Dendritic cell treated with granulocyte-macrophage colony-stimulating factor and Interleukin-4, amounts not matched to agents 40 ng/mL and 50 ng/mL, for 4 days (primary cell): ENCODE results near the gene CCL26.
"Not testable (repeated sequence)": the region's sequence is repeated elsewhere in the genome, so short reads cannot be mapped to it uniquely, and the experiment has no call there.

Experiments used
- H3K27ac Mint-ChIP-seq: one replicate; pipeline ENCODE4 v1.8.0; 2022; ENCODE audit warnings: mild to moderate bottlenecking, mixed read lengths
- H3K27me3 Mint-ChIP-seq: one replicate; pipeline ENCODE4 v1.8.0; 2022; ENCODE audit warnings: mild to moderate bottlenecking, mixed read lengths
- H3K36me3 Mint-ChIP-seq: one replicate; pipeline ENCODE4 v1.8.0; 2022; ENCODE audit warnings: low read depth, mixed read lengths
- H3K4me1 Mint-ChIP-seq: one replicate; pipeline ENCODE4 v1.8.0; 2022; ENCODE audit warnings: low read depth, mixed read lengths
- H3K4me3 Mint-ChIP-seq: one replicate; pipeline ENCODE4 v1.8.0; 2022; ENCODE audit warnings: mild to moderate bottlenecking, moderate library complexity, mixed read lengths
- H3K9me3 Mint-ChIP-seq: one replicate; pipeline ENCODE4 v1.8.0; 2022; ENCODE audit warnings: mixed read lengths
- intact Hi-C: fragments of 100-400 bp; cut with micrococcal nuclease; formaldehyde crosslinking; loops from one replicate; pipeline ENCODE4 v1.15.0; 2022

The CCL26 gene

GRCh38 chr7:75779035-75779434, 7.0 kb upstream of the CCL26 start:
- intact Hi-C loops, result loop anchor here (5.0 kb wide), 1 partner anchor 243 kb away; no protein-coding TSS in a partner anchor
- H3K4me1 Mint-ChIP-seq, result peaks cover 55% of the 10 kb centered on the region
- H3K27ac Mint-ChIP-seq, result peak overlapping the region; percentile 50
- not testable (repeated sequence) for H3K36me3 Mint-ChIP-seq, H3K4me3 Mint-ChIP-seq, H3K9me3 Mint-ChIP-seq
- peaks cover 42% of the 10 kb centered on the region for H3K27me3 Mint-ChIP-seq

- H3K27ac Mint-ChIP-seq, result no peak overlapping the region
- peaks cover 24% of the 10 kb centered on the region for H3K27me3 Mint-ChIP-seq
- no peaks in the 10 kb centered on the region for H3K36me3 Mint-ChIP-seq
- intact Hi-C loops, result loop anchor here (5.0 kb wide), 1 partner anchor 246 kb away; no protein-coding TSS in a partner anchor
- H3K4me3 Mint-ChIP-seq, result no peak overlapping the region
- no peaks in the 10 kb centered on the region for H3K9me3 Mint-ChIP-seq
- H3K4me1 Mint-ChIP-seq, result peaks cover 72% of the 10 kb centered on the region
These were observed 4.4 kb upstream of the CCL26 start for GRCh38 chr7:75776295-75776971.

- H3K4me3 Mint-ChIP-seq, H3K9me3 Mint-ChIP-seq, H3K27me3 Mint-ChIP-seq, intact Hi-C loops: not testable (repeated sequence)
- Mint-ChIP-seq H3K4me1 (peaks cover 68% of the 10 kb centered on the region), H3K36me3 (peaks cover 21% of the 10 kb centered on the region), H3K27ac (peak overlapping the region; percentile 91)
These were observed 1.9 kb upstream of the CCL26 start for GRCh38 chr7:75773958-75774357.

GRCh38 chr7:75771224-75771623, 787 bp downstream of the CCL26 start:
- Mint-ChIP-seq H3K27me3 (no peaks in the 10 kb centered on the region), H3K4me1 (peaks cover 61% of the 10 kb centered on the region), H3K27ac (peak overlapping the region; percentile 91), H3K9me3 (no peaks in the 10 kb centered on the region), H3K36me3 (peaks cover 21% of the 10 kb centered on the region), H3K4me3 (peak overlapping the region; percentile 68)
- intact Hi-C loops, result no loop called here

GRCh38 chr7:75762350-75762917, 9.6 kb downstream of the CCL26 start:
- Mint-ChIP-seq H3K27ac (peak overlapping the region; percentile 31), H3K9me3 (no peaks in the 10 kb centered on the region), H3K27me3 (no peaks in the 10 kb centered on the region), H3K4me1 (peaks cover 9% of the 10 kb centered on the region), H3K36me3 (no peaks in the 10 kb centered on the region), H3K4me3 (no peak overlapping the region)
- intact Hi-C loops, result loop anchor here (5.0 kb wide), 2 partner anchors 35 to 260 kb away; no protein-coding TSS in a partner anchor

- not testable (repeated sequence) for H3K4me1 Mint-ChIP-seq, H3K36me3 Mint-ChIP-seq, H3K9me3 Mint-ChIP-seq, H3K4me3 Mint-ChIP-seq, H3K27me3 Mint-ChIP-seq
- intact Hi-C loops, result loop anchor here (5.0 kb wide), 2 partner anchors 34 to 260 kb away; no protein-coding TSS in a partner anchor
- H3K27ac Mint-ChIP-seq, result peak overlapping the region; percentile 31
These were observed 10.2 kb downstream of the CCL26 start for GRCh38 chr7:75761801-75762200.

- Mint-ChIP-seq H3K27ac (no peak overlapping the region), H3K4me3 (no peak overlapping the region)
- intact Hi-C loops, result loop anchor here (10.0 kb wide), 1 partner anchor 84 kb away; no protein-coding TSS in a partner anchor
These were observed 13.5 kb downstream of the CCL26 start for GRCh38 chr7:75758491-75758890.

GRCh38 chr7:75757860-75758259, 14.2 kb downstream of the CCL26 start:
- Mint-ChIP-seq H3K4me1 (peaks cover 9% of the 10 kb centered on the region), H3K9me3 (no peaks in the 10 kb centered on the region), H3K27ac (no peak overlapping the region)

More at GRCh38 chr7:75758491-75758890, 13.5 kb downstream of the CCL26 start:
- Mint-ChIP-seq H3K9me3 (no peaks in the 10 kb centered on the region), H3K27me3 (no peaks in the 10 kb centered on the region), H3K36me3 (no peaks in the 10 kb centered on the region), H3K4me1 (peaks cover 9% of the 10 kb centered on the region)

GRCh38 chr7:75756991-75757676, 14.9 kb downstream of the CCL26 start:
- Mint-ChIP-seq H3K27me3 (no peaks in the 10 kb centered on the region), H3K36me3 (no peaks in the 10 kb centered on the region), H3K9me3 (no peaks in the 10 kb centered on the region), H3K4me1 (peaks cover 4% of the 10 kb centered on the region), H3K4me3 (no peak overlapping the region), H3K27ac (no peak overlapping the region)
- intact Hi-C loops, result loop anchor here (10.0 kb wide), 1 partner anchor 82 kb away; no protein-coding TSS in a partner anchor

More at GRCh38 chr7:75757860-75758259, 14.2 kb downstream of the CCL26 start:
- intact Hi-C loops, result loop anchor here (10.0 kb wide), 1 partner anchor 83 kb away; no protein-coding TSS in a partner anchor
- no peak overlapping the region for H3K4me3 Mint-ChIP-seq
- no peaks in the 10 kb centered on the region for H3K27me3 Mint-ChIP-seq
- no peaks in the 10 kb centered on the region for H3K36me3 Mint-ChIP-seq

GRCh38 chr7:75756206-75756990, 15.6 kb downstream of the CCL26 start:
- Mint-ChIP-seq H3K4me3 (no peak overlapping the region), H3K4me1 (no peaks in the 10 kb centered on the region), H3K27me3 (no peaks in the 10 kb centered on the region), H3K9me3 (no peaks in the 10 kb centered on the region), H3K36me3 (no peaks in the 10 kb centered on the region), H3K27ac (no peak overlapping the region)
- intact Hi-C loops, result loop anchor here (10.0 kb wide), 1 partner anchor 82 kb away; no protein-coding TSS in a partner anchor

- Mint-ChIP-seq H3K27ac (peak overlapping the region; percentile 5), H3K9me3 (no peaks in the 10 kb centered on the region), H3K4me1 (peaks cover 40% of the 10 kb centered on the region), H3K4me3 (no peak overlapping the region), H3K27me3 (peaks cover 5% of the 10 kb centered on the region), H3K36me3 (peaks cover 4% of the 10 kb centered on the region)
- intact Hi-C loops, result no loop called here
These were observed 28.6 kb downstream of the CCL26 start for GRCh38 chr7:75743455-75743859.

GRCh38 chr7:75740846-75741497, 31.0 kb downstream of the CCL26 start:
- Mint-ChIP-seq H3K4me1 (peaks cover 59% of the 10 kb centered on the region), H3K36me3 (peaks cover 8% of the 10 kb centered on the region), H3K4me3 (peak overlapping the region; percentile 53), H3K9me3 (no peaks in the 10 kb centered on the region), H3K27me3 (peaks cover 5% of the 10 kb centered on the region), H3K27ac (peak overlapping the region; percentile 96)
- intact Hi-C loops, result no loop called here
